ENCODE results near the gene CEP170B.
"Not testable (repeated sequence)": the region's sequence is repeated elsewhere in the genome, so short reads cannot be mapped to it uniquely, and the experiment has no call there.

CEP170B gene

GRCh38 chr14:104913435-104913834, 48.4 kb downstream of the CEP170B start:
- DNase-seq (ENCODE audit: low spot score) = no peak

GRCh38 chr14:104917116-104917515, 52.0 kb downstream of the CEP170B start:
- DNase-seq (ENCODE audit: low spot score) = no peak

GRCh38 chr14:104917993-104918392, 52.9 kb downstream of the CEP170B start:
- no peak for DNase-seq (ENCODE audit: low spot score)

GRCh38 chr14:104919152-104919992, 54.3 kb downstream of the CEP170B start:
- DNase-seq (ENCODE audit: low spot score) = not testable (repeated sequence)

GRCh38 chr14:104919993-104920315, 54.9 kb downstream of the CEP170B start:
- DNase-seq (ENCODE audit: low spot score) = no peak

GRCh38 chr14:104923640-104924420, 58.8 kb downstream of the CEP170B start:
- no peak for DNase-seq (ENCODE audit: low spot score)

- DNase-seq (ENCODE audit: low spot score) = no peak
These were observed 59.5 kb downstream of the CEP170B start, which contains the start of gene PLD4 for GRCh38 chr14:104924421-104925213. PLD4 (plus strand) TSS chr14:104924879; CDS start chr14:104927141, 2,262 bp downstream.

- no peak for DNase-seq (ENCODE audit: low spot score)
These were observed 60.3 kb downstream of the CEP170B start for GRCh38 chr14:104925214-104925854.

- peak; percentile 58 for DNase-seq (ENCODE audit: low spot score)
These were observed 61.0 kb downstream of the CEP170B start for GRCh38 chr14:104925855-104926609.

- no peak for DNase-seq (ENCODE audit: low spot score)
These were observed 61.8 kb downstream of the CEP170B start for GRCh38 chr14:104926619-104927431.

GRCh38 chr14:104927432-104927816, 62.4 kb downstream of the CEP170B start:
- no peak for DNase-seq (ENCODE audit: low spot score)

GRCh38 chr14:104927901-104928300, 62.8 kb downstream of the CEP170B start:
- no peak for DNase-seq (ENCODE audit: low spot score)

- no peak for DNase-seq (ENCODE audit: low spot score)
These were observed 63.5 kb downstream of the CEP170B start for GRCh38 chr14:104928391-104929133.

GRCh38 chr14:104929268-104930230, 64.5 kb downstream of the CEP170B start:
- peak; percentile 42 for DNase-seq (ENCODE audit: low spot score)

GRCh38 chr14:104930526-104931303, 65.6 kb downstream of the CEP170B start:
- peak; percentile 67 for DNase-seq (ENCODE audit: low spot score)

GRCh38 chr14:104931304-104931770, 66.3 kb downstream of the CEP170B start:
- DNase-seq (ENCODE audit: low spot score) = no peak
